ENCODE data around the gene CLCN5.

CLCN5 gene

DNA sequence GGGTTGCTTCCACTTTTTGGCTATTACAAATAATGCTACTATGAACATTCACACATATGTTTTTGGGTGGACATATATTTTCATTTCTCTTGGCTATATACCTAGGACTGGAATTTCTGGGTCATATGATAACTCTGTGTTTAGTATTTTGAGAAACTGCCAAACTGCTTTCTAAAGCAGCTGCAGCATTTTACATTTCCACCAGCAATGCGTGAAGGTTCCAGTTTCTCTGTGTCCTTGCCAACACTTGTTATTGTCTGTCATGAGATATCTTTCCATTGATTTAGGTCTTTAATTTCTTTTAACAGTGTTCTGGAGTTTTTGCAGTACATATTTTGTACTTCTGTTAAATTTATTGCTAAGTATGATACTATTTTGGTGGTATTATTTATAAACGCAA lies 48.3 kb downstream of the CLCN5 start:
- no peaks in the 10 kb centered on the region for H3K9me3 Mint-ChIP-seq
- H3K27ac Mint-ChIP-seq: no peak overlapping the region
- no peaks in the 10 kb centered on the region for H3K4me1 Mint-ChIP-seq
- no peaks in the 10 kb centered on the region for H3K36me3 Mint-ChIP-seq
- DNase-seq (ENCODE audit: low spot score in 2 of 2) (no peak), ATAC-seq (no peak)
- no peak overlapping the region for H3K4me3 Mint-ChIP-seq

DNA sequence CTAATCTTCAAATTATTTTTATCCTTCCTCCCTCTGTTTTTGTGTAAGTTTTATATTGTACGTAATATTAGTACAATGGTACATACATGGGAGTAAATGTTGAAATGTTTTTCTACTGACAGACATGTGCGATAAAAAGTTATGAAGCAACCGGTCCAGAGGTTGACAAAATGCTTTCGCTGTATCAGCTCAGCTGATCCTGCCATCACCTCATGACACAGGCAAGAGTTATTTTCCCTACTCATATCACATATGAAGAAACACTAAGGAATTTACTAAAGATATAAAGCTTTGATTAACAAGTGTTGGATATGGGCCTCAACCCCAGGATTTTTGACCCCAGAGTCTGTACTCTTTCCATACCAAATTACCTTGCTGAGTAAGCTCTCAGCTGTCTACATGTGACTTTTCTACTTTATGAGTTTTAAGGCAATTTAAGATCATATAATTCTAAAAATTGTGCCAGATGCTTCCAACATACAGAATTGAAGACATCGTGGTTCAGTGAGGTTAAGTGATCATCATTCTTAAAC lies 50.0 kb downstream of the CLCN5 start:
- H3K36me3 Mint-ChIP-seq: no peaks in the 10 kb centered on the region
- ATAC-seq: no peak
- no peaks in the 10 kb centered on the region for H3K9me3 Mint-ChIP-seq
- H3K27ac Mint-ChIP-seq: no peak overlapping the region
- no peak overlapping the region for H3K4me3 Mint-ChIP-seq
- no peak for DNase-seq (ENCODE audit: low spot score in 2 of 2)
- no peaks in the 10 kb centered on the region for H3K4me1 Mint-ChIP-seq

DNA sequence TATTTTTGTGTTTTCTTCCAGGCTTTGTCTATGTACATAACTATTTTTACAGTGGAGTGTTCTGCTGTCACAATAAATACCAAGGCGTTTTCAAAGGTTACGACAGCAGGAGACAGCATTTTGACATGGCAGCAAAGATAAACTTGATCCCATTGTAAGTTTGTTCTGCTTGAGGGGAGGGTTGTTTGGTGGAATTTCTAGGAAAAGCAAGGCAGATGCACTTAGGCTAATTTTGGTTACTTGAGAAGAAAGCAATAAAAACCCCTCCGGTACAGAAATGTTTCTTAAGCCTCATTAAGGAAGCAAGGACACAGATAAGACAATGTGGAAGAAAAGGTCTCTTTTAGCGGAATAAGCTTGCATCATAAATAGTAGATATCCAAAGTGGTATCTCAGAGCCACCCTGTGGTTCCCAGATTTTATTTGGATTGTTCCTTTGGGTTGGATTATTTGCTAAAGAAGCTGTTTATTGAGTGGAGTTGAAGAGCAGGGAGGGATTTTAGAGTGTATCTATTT lies 54.3 kb downstream of the CLCN5 start:
- no peak for ATAC-seq
- H3K4me1 Mint-ChIP-seq: no peaks in the 10 kb centered on the region
- no peak overlapping the region for H3K27ac Mint-ChIP-seq
- H3K4me3 Mint-ChIP-seq: no peak overlapping the region
- H3K9me3 Mint-ChIP-seq: no peaks in the 10 kb centered on the region
- no peaks in the 10 kb centered on the region for H3K36me3 Mint-ChIP-seq
- DNase-seq (ENCODE audit: low spot score in 2 of 2): no peak

DNA sequence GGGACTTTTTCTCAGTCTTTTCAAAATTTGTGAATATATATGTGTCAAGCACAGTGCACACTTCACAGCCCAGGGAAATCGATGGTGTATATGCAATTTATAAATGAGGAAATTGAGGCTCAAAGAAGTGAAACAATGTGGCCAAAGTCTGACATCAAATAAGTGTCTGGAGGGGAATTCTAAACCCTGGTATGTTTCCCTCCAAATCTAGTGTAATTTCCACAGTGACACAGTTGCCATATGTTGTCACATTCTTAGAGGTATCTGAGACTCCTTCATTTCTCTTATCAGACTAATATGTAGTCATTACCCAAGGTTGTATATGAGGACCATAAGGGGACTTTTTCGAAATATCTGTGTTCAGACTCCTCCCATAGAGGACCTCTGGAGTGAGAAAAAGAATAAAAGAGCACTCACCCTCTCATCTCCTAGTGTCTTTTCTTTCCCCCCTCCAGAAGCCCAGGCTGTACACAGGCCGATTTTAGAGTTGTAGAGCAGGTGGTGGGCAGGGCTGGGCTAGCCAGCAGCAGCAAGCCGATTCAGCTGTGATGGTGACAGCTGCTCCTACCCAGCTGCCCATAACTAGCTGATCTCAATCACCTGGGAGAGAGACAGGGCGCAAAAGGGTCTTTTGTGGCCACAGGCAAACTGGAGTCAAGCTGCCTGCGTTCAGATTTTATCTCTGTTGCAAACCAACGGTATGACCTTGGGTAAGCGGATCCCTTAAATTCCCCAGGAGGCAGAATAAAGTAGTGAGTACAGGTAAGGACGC lies 55.1 kb downstream of the CLCN5 start:
- no peaks in the 10 kb centered on the region for H3K36me3 Mint-ChIP-seq
- no peaks in the 10 kb centered on the region for H3K4me1 Mint-ChIP-seq
- H3K9me3 Mint-ChIP-seq: no peaks in the 10 kb centered on the region
- DNase-seq (ENCODE audit: low spot score in 2 of 2) (no peak), ATAC-seq (no peak)
- no peak overlapping the region for H3K4me3 Mint-ChIP-seq
- no peak overlapping the region for H3K27ac Mint-ChIP-seq

DNA sequence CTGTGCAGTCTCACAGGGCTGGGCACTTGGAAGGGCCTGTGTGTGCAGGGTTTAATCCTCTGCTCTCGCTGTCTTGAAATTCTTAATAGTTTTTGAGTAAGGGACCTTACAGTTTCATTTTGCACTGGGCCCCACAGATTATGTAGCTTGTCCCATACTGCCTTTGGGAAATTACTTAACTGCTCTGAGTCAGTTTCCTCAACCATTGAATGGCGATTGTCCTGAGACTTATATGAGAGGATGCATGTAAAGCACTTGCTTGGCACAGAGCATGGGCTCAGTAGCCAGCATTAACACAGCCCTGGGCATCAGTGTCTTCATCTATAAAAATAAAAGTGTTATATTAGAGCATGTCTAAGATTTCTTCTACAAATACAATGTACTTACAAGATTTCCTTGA lies 55.8 kb downstream of the CLCN5 start:
- Mint-ChIP-seq H3K4me3 (no peak overlapping the region), H3K36me3 (no peaks in the 10 kb centered on the region), H3K9me3 (no peaks in the 10 kb centered on the region), H3K27ac (no peak overlapping the region), H3K4me1 (no peaks in the 10 kb centered on the region)
- no peak for ATAC-seq
- DNase-seq (ENCODE audit: low spot score in 2 of 2): no peak

DNA sequence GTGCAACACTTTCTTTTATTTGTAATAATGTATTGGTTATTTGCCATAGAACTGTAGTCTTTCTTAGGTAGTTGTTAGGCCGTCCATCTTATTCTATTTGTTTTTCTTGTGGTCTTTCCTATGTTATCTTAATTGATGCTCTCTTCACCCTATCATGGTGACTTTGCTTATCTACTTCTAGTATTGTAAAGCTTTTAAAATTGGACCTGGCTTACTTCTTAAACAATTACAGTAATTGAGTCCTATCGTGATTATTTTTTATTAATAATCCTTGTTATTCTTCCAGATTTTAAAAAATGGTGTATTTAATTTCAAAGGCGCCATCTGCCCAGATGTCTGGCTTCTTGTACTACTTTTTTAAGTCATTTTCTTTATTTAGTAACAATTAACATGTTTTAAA lies 63.7 kb downstream of the CLCN5 start:
- Mint-ChIP-seq H3K4me1 (no peaks in the 10 kb centered on the region), H3K27ac (no peak overlapping the region), H3K4me3 (no peak overlapping the region), H3K9me3 (no peaks in the 10 kb centered on the region), H3K36me3 (no peaks in the 10 kb centered on the region)
- DNase-seq (ENCODE audit: low spot score in 2 of 2) (no peak), ATAC-seq (no peak)

DNA sequence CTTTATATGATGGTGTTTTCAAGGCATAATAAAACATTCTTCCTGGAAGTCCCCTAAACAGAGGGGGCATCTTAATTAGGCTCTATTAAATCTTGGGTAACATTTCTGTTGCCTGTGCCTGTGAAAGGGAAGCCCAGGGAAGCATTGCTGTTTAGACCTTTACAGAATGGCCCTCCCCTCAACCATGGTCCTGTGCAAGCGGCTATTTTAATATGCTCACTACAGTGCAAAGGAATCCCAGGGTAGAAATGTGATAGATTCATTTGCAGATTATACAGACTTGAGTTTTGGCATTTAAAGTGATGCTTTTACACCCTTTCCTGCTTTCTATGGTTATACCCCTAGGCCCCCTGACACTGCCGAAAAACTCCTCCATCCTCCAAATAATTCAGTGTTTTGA lies 65.3 kb downstream of the CLCN5 start:
- Mint-ChIP-seq H3K27ac (no peak overlapping the region), H3K36me3 (no peaks in the 10 kb centered on the region), H3K4me3 (no peak overlapping the region), H3K4me1 (no peaks in the 10 kb centered on the region), H3K9me3 (no peaks in the 10 kb centered on the region)
- ATAC-seq (no peak), DNase-seq (ENCODE audit: low spot score in 2 of 2) (no peak)

DNA sequence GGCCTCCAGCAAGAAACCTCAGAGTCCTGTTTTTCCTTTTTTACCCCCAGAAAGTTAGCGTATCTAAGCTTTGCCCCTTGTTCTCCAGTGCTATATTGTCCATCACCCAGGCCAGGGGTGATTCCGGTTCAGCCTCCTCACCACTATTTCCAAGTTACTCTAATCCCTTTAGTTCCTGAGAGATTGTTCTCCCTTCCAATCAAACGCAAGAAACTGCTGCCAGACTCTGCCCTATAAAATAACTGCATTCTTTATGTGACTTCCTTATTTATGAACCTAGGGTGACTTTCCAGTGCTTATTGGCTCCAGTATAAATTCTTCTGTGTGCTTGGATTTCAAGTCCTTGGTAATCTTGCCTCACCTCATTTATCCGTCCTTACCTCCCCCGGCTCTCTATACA lies 65.7 kb downstream of the CLCN5 start:
- H3K36me3 Mint-ChIP-seq: no peaks in the 10 kb centered on the region
- no peaks in the 10 kb centered on the region for H3K4me1 Mint-ChIP-seq
- no peak overlapping the region for H3K4me3 Mint-ChIP-seq

DNA sequence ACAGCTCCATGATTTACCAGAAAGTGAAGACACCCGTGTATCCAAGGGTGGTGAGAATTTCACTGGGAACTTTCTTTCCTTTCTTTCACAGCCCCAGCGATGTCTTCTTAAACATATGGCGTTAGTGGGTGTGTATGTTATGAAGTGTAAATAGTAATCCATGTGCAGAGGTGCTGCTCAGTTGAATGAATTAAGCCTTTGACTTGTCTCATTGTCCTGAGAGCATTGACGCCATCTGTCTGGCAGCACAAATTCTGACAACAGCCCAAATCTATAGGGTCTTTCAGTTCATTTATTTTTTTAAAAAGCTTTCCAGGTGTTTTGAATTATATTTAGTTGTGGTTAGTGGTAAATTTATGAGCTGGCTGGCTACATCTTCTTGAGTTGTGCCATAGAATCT lies 69.4 kb downstream of the CLCN5 start:
- Mint-ChIP-seq H3K4me3 (no peak overlapping the region), H3K36me3 (no peaks in the 10 kb centered on the region), H3K4me1 (no peaks in the 10 kb centered on the region), H3K27ac (no peak overlapping the region), H3K9me3 (no peaks in the 10 kb centered on the region)
- DNase-seq (ENCODE audit: low spot score in 2 of 2) (no peak), ATAC-seq (no peak)

More for the DNA sequence above, 65.7 kb downstream of the CLCN5 start:
- DNase-seq (ENCODE audit: low spot score in 2 of 2) (no peak), ATAC-seq (no peak)
- Mint-ChIP-seq H3K9me3 (no peaks in the 10 kb centered on the region), H3K27ac (no peak overlapping the region)

DNA sequence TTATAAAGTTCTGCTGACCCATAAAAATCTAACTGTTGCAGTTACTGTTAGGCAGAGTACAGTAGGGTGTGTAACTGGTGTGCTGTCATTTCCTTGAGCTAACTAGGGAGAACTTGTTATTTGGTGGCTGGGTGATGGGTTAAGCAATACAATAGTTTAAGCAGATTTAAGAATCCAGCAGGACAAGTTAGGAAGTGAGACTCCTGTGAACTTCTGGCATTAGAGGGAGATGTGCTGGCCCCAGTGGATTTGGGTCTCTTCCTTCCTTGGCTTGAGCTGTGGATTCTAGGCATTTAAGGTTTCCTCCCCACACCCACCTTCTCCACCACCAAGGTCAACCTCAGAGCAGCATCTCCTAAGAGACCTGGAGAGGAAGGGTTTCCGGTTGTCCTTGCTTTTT lies 70.5 kb downstream of the CLCN5 start:
- ATAC-seq (no peak), DNase-seq (ENCODE audit: low spot score in 2 of 2) (no peak)
- no peak overlapping the region for H3K27ac Mint-ChIP-seq
- H3K36me3 Mint-ChIP-seq: no peaks in the 10 kb centered on the region
- H3K4me1 Mint-ChIP-seq: no peaks in the 10 kb centered on the region
- H3K4me3 Mint-ChIP-seq: no peak overlapping the region
- H3K9me3 Mint-ChIP-seq: no peaks in the 10 kb centered on the region

DNA sequence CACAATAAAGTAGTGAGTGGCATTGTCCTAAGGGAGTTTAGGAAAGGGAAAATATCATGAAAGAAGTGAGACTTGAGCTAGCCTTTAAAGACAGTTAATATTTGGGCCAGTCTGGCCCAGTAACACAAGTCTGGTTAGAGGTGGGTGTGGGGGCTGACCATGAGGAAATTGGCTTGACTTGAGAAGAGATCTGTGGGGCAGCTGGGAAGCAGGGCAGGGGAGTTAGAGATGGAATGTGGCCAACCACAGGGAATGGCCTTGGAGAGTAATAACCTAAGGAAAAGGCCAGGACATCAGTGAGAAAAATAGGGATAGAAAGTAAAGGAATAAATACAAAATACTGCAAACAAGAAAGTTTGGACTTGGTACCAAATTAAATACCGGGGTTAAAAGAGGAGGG lies 71.3 kb downstream of the CLCN5 start:
- Mint-ChIP-seq H3K27ac (no peak overlapping the region), H3K4me1 (no peaks in the 10 kb centered on the region), H3K9me3 (no peaks in the 10 kb centered on the region), H3K36me3 (no peaks in the 10 kb centered on the region), H3K4me3 (no peak overlapping the region)
- ATAC-seq (no peak), DNase-seq (ENCODE audit: low spot score in 2 of 2) (no peak)

DNA sequence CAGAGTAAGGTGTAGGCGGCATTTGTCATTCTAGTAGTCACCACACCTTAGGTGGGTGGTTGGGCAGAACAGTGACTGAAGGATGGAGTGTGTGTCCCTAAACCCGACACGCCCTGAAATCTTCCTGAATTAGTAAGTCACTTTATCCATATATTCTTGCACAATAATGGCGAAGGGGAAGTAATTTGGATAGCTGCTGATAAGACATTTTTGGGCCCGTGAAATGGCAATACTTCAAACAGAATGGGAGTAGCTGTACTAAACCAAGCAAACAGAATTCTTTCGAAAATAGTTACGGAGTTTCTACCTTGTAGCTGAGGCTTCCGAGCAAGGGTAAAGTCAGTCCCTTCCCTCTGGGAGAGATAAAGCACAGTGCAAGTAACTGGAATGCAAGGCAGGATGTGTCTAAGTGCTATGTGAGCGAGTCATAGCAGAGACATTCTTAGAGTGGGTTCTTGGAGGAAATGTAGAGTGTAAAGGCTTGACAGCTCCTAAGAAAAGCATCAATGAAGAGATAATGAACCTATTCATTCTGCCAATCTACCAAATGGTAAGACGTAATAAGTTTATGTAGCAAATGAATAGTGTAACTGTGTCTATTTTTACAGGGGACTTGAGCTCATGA lies 72.8 kb downstream of the CLCN5 start:
- Mint-ChIP-seq H3K27ac (no peak overlapping the region), H3K4me1 (peaks cover 4% of the 10 kb centered on the region), H3K36me3 (no peaks in the 10 kb centered on the region), H3K9me3 (no peaks in the 10 kb centered on the region), H3K4me3 (no peak overlapping the region)
- no peak for DNase-seq (ENCODE audit: low spot score in 2 of 2)
- no peak for ATAC-seq

DNA sequence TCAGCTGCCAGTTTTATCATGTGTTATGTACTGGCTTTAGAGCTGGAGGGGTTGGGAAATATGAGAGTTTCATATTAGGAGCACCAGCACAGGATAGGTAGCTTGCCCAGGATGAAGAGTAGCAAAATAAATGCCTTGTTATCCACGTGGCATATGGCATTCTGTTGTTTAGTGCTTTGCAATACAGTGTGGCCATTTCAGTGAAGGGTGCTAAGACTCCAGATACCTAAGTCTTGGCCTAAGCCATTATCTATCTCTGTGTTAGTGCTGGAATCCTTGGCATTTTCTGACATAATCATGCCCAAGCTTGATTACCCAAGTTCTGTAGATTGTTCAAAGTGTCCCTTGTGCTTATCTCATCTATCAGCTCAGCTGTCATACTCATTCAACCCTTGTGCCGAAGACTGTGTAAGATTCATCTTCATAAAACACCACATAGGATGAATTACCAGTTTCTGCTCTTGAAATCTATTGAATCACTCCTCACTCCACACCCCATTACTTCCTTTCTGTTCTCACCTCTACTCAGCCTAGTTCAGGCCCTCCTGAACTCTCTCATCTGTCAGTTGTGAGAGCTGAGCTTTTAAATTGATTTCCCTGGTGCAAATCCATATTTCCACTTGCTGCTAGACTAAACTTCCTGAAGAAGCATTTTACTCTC lies 73.5 kb downstream of the CLCN5 start:
- H3K27ac Mint-ChIP-seq: no peak overlapping the region
- no peak overlapping the region for H3K4me3 Mint-ChIP-seq
- no peaks in the 10 kb centered on the region for H3K36me3 Mint-ChIP-seq
- ATAC-seq (no peak), DNase-seq (ENCODE audit: low spot score in 2 of 2) (no peak)
- peaks cover 4% of the 10 kb centered on the region for H3K4me1 Mint-ChIP-seq
- H3K9me3 Mint-ChIP-seq: no peaks in the 10 kb centered on the region

DNA sequence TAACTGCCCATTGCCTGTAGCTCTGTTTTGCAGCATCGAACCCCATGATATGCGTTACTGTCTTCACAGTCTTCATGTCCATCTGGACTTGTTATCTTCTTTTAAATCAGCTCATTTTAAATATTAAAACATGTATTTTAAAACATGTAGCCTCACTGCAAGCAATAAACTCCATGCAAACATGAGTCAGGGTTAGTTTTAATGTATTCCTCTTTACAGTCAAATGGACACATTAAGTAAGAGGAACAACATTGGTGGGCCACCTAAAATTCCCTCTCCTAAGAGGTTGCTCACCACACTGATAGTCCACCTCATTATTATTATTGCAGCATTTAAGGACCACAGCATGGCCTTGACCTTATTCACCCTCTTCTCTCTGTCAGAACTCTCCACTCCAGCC lies 74.1 kb downstream of the CLCN5 start:
- no peak for DNase-seq (ENCODE audit: low spot score in 2 of 2)
- H3K9me3 Mint-ChIP-seq: no peaks in the 10 kb centered on the region

DNA sequence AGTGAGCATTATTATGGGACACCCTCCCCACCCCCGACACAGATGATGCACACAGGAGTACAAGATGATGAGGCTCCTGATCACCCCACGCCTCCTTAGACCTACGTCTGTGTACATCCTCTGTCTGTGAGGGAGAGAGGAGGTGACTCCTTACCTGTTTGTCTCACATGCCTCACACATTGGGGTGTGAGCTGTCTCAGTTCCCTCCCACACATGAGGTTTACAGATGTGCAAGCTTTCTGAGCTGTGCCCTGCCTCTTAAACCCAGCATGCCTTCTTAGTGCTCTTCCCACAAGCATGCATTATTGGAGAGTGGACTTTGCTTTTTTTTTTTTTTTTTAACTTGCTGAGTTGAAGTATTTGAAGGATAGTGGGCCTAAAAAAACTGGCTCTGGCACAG lies 76.7 kb downstream of the CLCN5 start:
- Mint-ChIP-seq H3K36me3 (no peaks in the 10 kb centered on the region), H3K4me3 (no peak overlapping the region), H3K4me1 (peaks cover 4% of the 10 kb centered on the region), H3K27ac (no peak overlapping the region), H3K9me3 (no peaks in the 10 kb centered on the region)
- DNase-seq (ENCODE audit: low spot score in 2 of 2) (no peak), ATAC-seq (peak; percentile 65)

More for the DNA sequence above, 74.1 kb downstream of the CLCN5 start:
- Mint-ChIP-seq H3K4me3 (no peak overlapping the region), H3K4me1 (peaks cover 4% of the 10 kb centered on the region), H3K36me3 (no peaks in the 10 kb centered on the region), H3K27ac (no peak overlapping the region)
- no peak for ATAC-seq
